Bone marrow (tissue), 2 donors: ENCODE results near the gene LRPAP1.
"Not testable (repeated sequence)": the region's sequence is repeated elsewhere in the genome, so short reads cannot be mapped to it uniquely, and the experiment has no call there.

ENCODE experiments used
- DNase-seq, 2 donors: peaks; one replicate each; lab custom pipeline; 2025; lab: John Stamatoyannopoulos, UW

Gene LRPAP1

GRCh38 chr4:3461515-3462291 is 70.5 kb downstream of the LRPAP1 start:
- DNase-seq: no peak

GRCh38 chr4:3460926-3461325 is 71.3 kb downstream of the LRPAP1 start:
- no peak for DNase-seq

- DNase-seq: not testable (repeated sequence)
Observed at GRCh38 chr4:3459156-3459555, 73.1 kb downstream of the LRPAP1 start.

GRCh38 chr4:3458371-3458770 is 73.9 kb downstream of the LRPAP1 start:
- DNase-seq: no peak

- not testable (repeated sequence) for DNase-seq
Observed at GRCh38 chr4:3455596-3455995, 76.6 kb downstream of the LRPAP1 start.
